Occipital lobe (tissue), 2 donors: Measurements from ENCODE around the gene CD24. TPM values are rescaled to one million over a fixed set of nuclear protein-coding genes. Genes with fewer than 3 reads are reported as not detected.
"Not testable (repeated sequence)": the region's sequence is repeated elsewhere in the genome, so short reads cannot be mapped to it uniquely, and the experiment has no call there.

Experiments used
- DNase-seq: peaks from one replicate; lab custom pipeline; 2025; lab: John Stamatoyannopoulos, UW
- total RNA-seq: library from RNA; depleted of rRNA; stranded (reverse); fragments of >200 nt; gene quantifications from one replicate; pipeline ENCODE4 v1.2.3, GENCODE V29; 2014

Gene CD24
- total RNA-seq: 1,048 TPM

DNA sequence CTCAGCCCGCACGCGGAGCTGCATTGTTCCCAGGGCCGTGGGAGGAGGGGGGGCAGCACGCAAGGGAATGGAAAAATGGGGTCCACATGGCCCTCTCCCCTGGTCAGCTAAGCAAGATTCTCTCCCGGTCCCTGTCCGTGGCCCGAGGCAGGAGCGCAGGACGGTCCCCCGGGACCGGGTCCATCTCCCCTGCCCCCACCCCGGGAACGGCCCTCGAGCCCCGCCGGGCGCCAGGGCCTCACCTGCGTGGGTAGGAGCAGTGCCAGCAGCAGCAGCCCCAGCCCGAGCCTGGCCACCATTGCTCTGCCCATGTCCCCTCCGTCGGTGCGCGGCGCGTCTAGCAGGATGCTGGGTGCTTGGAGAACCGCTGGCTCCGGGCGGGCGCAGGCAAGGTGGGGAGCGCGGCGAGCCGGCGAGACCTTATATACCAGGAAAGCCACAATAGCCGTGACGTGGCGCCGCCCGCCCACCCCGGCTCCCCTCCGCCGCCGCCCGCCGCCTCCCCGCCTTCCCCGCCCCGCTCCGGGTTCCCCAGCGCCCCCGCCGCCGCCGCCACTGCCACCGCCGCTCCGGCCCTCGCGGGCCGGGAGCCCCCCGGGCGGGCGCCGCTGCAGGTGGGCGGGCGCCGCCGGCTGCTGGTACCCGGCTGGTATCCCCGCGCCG, at the start of gene CD24:
Gene CD24, minus strand, starts transcription at position 394 of the 663 bp plus-strand sequence. Its CDS starts 83 bp downstream, at position 311.
- no peak for DNase-seq

- no peak for DNase-seq
These were observed 47.1 kb upstream of the CD24 start for GRCh38 chr6:107021446-107022185.

DNA sequence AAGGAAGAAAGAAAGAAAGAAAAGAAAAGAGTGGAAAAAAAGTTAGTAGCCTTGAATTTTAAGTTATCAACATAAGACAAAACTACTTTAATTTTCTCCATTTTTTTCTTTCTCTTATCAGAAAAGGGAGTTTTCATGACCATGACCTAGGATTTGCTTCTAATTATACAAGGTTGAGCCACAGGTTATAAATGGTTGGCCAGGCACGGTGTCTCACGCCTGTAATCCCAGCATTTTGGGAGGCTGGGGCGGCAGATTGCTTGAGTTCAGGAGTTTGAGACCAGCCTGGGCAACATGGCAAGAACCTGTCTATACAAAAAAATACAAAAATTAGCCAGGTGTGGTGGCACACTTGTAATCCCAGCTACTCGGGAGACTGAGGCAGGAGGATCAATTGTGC, 45.7 kb upstream of the CD24 start:
- no peak for DNase-seq

DNA sequence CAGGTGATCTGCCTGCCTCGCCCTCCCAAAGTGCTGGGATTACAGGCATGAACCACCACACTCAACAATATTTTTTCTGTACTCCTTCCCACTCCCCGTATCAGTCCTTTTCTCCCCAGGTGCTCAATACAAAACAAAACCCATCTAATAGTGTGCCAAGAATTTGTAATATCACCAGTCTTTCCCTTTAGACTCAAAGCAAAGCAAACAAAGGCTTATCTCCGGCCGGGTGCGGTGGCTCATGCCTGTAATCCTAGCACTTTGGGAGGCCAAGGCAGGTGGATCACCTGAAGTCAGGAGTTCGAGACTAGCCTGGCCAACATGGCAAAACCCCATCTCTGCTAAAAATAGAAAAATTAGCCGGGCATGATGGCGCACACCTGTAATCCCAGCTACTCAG, 45.1 kb upstream of the CD24 start:
- DNase-seq: not testable (repeated sequence)

GRCh38 chr6:107019047-107019446, 44.5 kb upstream of the CD24 start:
- DNase-seq: no peak

- no peak for DNase-seq
These were observed 35.0 kb upstream of the CD24 start for GRCh38 chr6:107009499-107009898.

DNA sequence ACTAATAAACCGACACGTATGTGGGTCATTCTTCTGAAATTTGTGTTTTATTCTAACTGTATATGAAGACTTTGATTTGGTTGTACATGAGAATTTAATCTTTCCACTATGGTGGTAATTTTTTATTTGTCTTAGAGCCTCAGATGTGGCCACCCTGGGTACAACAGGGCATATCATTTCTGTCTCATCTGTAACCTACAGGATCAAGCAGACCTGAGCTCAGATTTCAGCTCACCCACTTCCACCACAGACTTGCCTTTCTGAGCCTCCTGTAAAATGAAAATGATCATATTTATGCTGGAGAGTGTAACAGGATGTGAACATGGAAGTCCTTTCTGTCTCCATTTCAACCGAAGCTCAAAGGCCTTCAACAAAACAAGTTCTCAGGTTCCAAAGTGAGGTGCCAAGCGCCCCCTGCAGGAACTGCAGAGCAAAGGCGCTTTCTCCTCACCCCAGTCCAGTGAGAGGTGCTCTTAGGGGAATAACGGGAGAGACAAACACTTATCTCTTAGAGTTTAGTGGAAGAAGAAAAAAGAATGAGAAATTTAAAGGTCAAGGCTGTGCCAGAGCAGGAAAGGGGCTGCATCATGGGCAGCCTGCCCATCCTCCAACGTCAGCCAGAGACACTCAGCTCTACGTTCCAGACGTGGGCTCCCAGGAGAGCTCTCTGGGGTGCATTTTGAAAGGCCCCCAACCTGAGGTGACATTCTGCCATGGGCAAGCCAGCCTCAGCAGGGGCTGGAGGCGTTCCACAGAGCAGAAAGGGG, 23.0 kb upstream of the CD24 start:
- DNase-seq: no peak

- DNase-seq: no peak
These were observed 21.1 kb upstream of the CD24 start for GRCh38 chr6:106995640-106996039.

GRCh38 chr6:106989737-106990136, 15.2 kb upstream of the CD24 start:
- not testable (repeated sequence) for DNase-seq

GRCh38 chr6:106988664-106989063, 14.1 kb upstream of the CD24 start:
- no peak for DNase-seq

- DNase-seq: no peak
These were observed 7.4 kb upstream of the CD24 start for GRCh38 chr6:106981926-106982325.

- DNase-seq: no peak
These were observed 6.4 kb upstream of the CD24 start for GRCh38 chr6:106980926-106981325.

DNA sequence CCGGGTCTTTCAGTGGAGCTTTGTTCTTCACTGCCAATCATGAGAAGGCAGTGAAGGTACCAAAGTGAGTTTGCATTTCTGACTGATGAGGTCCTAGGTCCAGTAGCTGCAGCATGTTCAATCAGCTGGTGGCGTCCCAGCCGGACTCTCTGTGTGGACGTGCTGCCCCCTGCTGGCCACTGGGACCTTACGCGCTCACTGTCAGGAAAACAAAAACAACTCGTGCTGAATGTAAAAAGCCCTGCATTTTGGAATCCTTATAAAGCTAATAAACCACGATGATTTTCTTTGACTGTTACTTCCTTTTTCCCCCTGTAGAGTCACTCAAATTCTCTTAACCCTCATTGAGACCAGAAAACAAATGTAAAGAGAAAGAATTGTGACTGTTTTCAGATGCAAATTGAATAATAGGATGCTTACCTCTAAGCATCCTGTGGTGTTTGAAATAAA, 4.9 kb upstream of the CD24 start:
- peak; percentile 75 for DNase-seq

- DNase-seq: no peak
These were observed 2.7 kb upstream of the CD24 start for GRCh38 chr6:106977246-106977645.

- no peak for DNase-seq
These were observed 1.7 kb upstream of the CD24 start for GRCh38 chr6:106976270-106976669.

DNA sequence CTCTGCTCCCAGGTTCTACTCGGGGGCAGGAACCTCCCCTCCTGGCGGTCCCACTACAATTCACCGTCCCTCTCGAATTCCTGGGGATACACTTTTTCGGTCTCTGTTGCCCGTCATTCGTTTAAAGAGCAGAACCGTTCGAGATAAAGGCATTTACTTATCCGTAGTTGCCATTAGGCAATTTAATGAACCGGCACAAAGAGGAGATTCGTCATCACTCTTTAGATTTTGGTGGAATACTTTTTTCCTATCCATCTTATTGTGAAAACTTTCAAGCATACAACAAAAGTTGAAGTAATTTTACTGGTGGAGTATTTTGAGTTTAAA, 1.2 kb upstream of the CD24 start:
- no peak for DNase-seq

- DNase-seq: no peak
These were observed 639 bp upstream of the CD24 start for GRCh38 chr6:106974999-106975737.

DNA sequence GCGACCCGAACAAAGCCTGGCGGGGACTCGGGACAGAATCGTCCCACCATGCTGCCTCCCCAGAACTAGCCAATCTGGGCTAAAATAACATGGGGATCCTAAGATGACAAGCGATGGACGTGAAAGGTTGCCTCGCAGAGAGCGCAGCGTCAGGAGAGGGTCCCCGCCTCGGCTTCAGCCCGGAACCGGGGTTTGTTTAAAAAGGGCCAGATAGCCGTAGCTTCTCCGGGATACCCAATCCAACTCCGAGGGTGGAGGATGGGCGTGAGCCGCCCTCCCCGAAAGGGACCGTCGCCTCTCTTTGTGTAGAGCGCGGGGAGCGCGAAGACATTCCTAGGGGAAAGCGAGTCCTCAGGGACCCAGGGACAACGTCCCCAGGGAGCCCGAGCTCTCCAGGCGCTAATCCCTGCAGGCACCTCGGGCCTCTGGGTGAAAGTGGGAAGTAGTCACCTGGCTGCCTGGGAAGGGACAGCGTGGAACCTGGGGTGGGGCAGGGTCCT, 643 bp downstream of the CD24 start:
- DNase-seq: no peak

DNA sequence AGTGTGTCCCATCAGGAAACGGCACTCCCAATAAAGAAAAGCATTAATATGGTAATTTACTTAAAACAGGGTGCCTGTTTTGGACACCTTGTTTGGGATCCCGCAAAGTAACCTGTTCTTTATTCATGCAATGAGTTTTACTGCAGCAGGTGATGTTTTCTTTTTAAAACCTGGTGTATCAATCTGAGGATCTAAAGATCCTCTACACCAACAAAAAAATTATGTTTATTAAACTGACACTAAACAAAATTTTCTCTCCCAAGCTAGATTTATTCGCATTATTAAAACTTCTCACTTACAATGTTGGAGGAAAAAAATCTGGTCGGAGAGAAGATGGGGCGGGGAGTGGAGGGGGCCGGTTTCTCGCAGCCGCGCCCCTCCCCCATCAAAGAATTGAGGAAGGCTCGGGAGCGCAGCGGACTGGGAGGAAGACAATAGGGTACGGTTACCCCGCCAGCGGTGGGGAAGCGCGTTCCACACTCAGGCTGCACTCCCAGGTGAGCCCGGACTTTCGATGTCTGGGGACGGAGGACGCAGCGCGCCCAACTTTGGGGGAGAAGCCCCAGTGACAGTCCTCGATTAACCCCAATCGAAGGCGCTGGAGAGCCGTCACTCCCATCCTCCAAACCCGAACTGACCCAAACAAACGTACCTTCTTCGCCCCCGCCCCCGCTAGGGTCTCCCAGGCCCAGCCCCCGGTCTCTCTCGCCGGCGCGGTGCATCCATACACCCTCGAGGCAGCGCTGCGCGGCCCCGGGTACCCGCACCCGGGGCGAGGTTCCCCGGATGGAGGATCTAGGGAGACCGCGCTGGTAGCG, 1.3 kb downstream of the CD24 start:
- DNase-seq: no peak

- DNase-seq: no peak
These were observed 2.0 kb downstream of the CD24 start for GRCh38 chr6:106972500-106972899.

DNA sequence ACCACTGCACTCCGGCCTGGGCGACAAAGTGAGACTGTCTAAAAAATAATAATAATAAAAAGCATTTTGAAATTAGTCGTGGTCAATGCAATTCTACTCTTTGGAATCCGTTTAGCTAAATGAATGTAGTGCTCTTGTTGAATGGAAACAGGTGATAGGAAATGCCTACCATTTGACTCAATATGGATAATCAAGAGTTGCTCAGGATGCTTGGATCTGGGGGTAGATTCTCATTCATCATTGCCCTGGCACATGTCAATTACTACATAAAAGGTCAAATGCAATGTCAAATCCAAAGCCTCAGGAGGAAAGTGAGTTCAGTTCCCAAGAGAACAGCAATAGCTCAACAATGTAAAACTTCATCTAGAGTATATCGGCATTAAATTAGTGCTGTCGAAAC, 3.8 kb downstream of the CD24 start:
- DNase-seq: not testable (repeated sequence)
